A673 (cell line): ENCODE measurements around the gene SPATA24.

Experiments
- CTCF ChIP-seq: fragments of 300-800, 200-600 bp; sonication (generic); conservative IDR thresholded peaks from 2 replicates; pipeline ENCODE4 v1.5.1; 2017; ENCODE audit warnings: low read depth, mild to moderate bottlenecking, antibody characterized with exemption, low read length, moderate library complexity, mixed read lengths
- EZH2 ChIP-seq: fragments of 200-600 bp; sonication (generic); IDR thresholded peaks from 2 replicates; pipeline ENCODE4 v1.6.1; 2017; ENCODE audit warnings: borderline replicate concordance, low read depth, mild to moderate bottlenecking, mixed read lengths, antibody characterized with exemption, low read length; ENCODE audit not compliant: poor library complexity, severe bottlenecking

GRCh38 chr5:139392678-139393496 is 11.0 kb downstream of the SPATA24 start:
- peak; percentile 74 for TF ChIP-seq CTCF
- TF ChIP-seq EZH2, result no peak
